ENCODE data around the gene NFATC1.
"Not testable (repeated sequence)": the region's sequence is repeated elsewhere in the genome, so short reads cannot be mapped to it uniquely, and the experiment has no call there.

The NFATC1 gene

GRCh38 chr18:79478484-79479115, 82.9 kb downstream of the NFATC1 start:
- Histone ChIP-seq H3K36me3 (ENCODE audit: control insufficient read depth in 5 of 5, insufficient read depth in 5 of 5, low read length in 5 of 5) (peaks cover 0 to 48% (median 24%) of the 10 kb centered on the region in 5 donors), H3K27ac (ENCODE audit: low read depth, low read length) (no peak overlapping the region), H3K27me3 (ENCODE audit: control insufficient read depth in 5 of 5, insufficient read depth in 4 of 5, low read length in 5 of 5) (peaks cover 0 to 20% (median 0%) of the 10 kb centered on the region in 5 donors), H3K9ac (ENCODE audit: low read length in 5 of 5) (no peak overlapping the region), H3K4me3 (ENCODE audit: low read depth in 1 of 5, low read length in 5 of 5) (no peak overlapping the region), H3K4me1 (ENCODE audit: control insufficient read depth in 5 of 5, insufficient read depth in 5 of 5, low read length in 5 of 5) (peaks cover 0 to 24% (median 0%) of the 10 kb centered on the region in 5 donors), H3K9me3 (ENCODE audit: control insufficient read depth in 5 of 5, low read length in 5 of 5) (peaks cover 0 to 12% (median 2%) of the 10 kb centered on the region in 5 donors)

GRCh38 chr18:79479116-79479760, 83.5 kb downstream of the NFATC1 start:
- peaks cover 0 to 11% (median 2%) of the 10 kb centered on the region in 5 donors for H3K9me3 ChIP-seq (ENCODE audit: control insufficient read depth in 5 of 5, low read length in 5 of 5)
- H3K4me1 ChIP-seq (ENCODE audit: control insufficient read depth in 5 of 5, insufficient read depth in 5 of 5, low read length in 5 of 5) = peaks cover 0 to 18% (median 0%) of the 10 kb centered on the region in 5 donors
- no peak overlapping the region for H3K27ac ChIP-seq (ENCODE audit: low read depth, low read length)
- H3K36me3 ChIP-seq (ENCODE audit: control insufficient read depth in 5 of 5, insufficient read depth in 5 of 5, low read length in 5 of 5) = peaks cover 0 to 50% (median 23%) of the 10 kb centered on the region in 5 donors
- peaks cover 0 to 13% (median 0%) of the 10 kb centered on the region in 5 donors for H3K27me3 ChIP-seq (ENCODE audit: control insufficient read depth in 5 of 5, insufficient read depth in 4 of 5, low read length in 5 of 5)
- H3K4me3 ChIP-seq (ENCODE audit: low read depth in 1 of 5, low read length in 5 of 5) = no peak overlapping the region
- H3K9ac ChIP-seq (ENCODE audit: low read length in 5 of 5) = no peak overlapping the region

GRCh38 chr18:79479761-79480161, 84.0 kb downstream of the NFATC1 start:
- Histone ChIP-seq H3K9ac (ENCODE audit: low read length in 5 of 5) (no peak overlapping the region), H3K27me3 (ENCODE audit: control insufficient read depth in 5 of 5, insufficient read depth in 4 of 5, low read length in 5 of 5) (peaks cover 0 to 8% (median 0%) of the 10 kb centered on the region in 5 donors), H3K4me3 (ENCODE audit: low read depth in 1 of 5, low read length in 5 of 5) (no peak overlapping the region), H3K4me1 (ENCODE audit: control insufficient read depth in 5 of 5, insufficient read depth in 5 of 5, low read length in 5 of 5) (peaks cover 0 to 13% (median 1%) of the 10 kb centered on the region in 5 donors), H3K36me3 (ENCODE audit: control insufficient read depth in 5 of 5, insufficient read depth in 5 of 5, low read length in 5 of 5) (peaks cover 0 to 55% (median 21%) of the 10 kb centered on the region in 5 donors), H3K9me3 (ENCODE audit: control insufficient read depth in 5 of 5, low read length in 5 of 5) (peaks cover 0 to 7% (median 2%) of the 10 kb centered on the region in 5 donors), H3K27ac (ENCODE audit: low read depth, low read length) (no peak overlapping the region)

- no peak overlapping the region for H3K4me3 ChIP-seq (ENCODE audit: low read depth in 1 of 5, low read length in 5 of 5)
- H3K4me1 ChIP-seq (ENCODE audit: control insufficient read depth in 5 of 5, insufficient read depth in 5 of 5, low read length in 5 of 5) = peaks cover 6 to 9% (median 6%) of the 10 kb centered on the region in 5 donors
- H3K27ac ChIP-seq (ENCODE audit: low read depth, low read length) = no peak overlapping the region
- H3K9ac ChIP-seq (ENCODE audit: low read length in 5 of 5) = no peak overlapping the region
- peaks cover 0 to under 1% (median 0%) of the 10 kb centered on the region in 5 donors for H3K9me3 ChIP-seq (ENCODE audit: control insufficient read depth in 5 of 5, low read length in 5 of 5)
- peaks cover 0 to 56% (median 16%) of the 10 kb centered on the region in 5 donors for H3K36me3 ChIP-seq (ENCODE audit: control insufficient read depth in 5 of 5, insufficient read depth in 5 of 5, low read length in 5 of 5)
- H3K27me3 ChIP-seq (ENCODE audit: control insufficient read depth in 5 of 5, insufficient read depth in 4 of 5, low read length in 5 of 5) = peaks cover 0 to 2% (median 0%) of the 10 kb centered on the region in 5 donors
Measured at GRCh38 chr18:79480171-79481045, 84.7 kb downstream of the NFATC1 start.

- no peak overlapping the region for H3K27ac ChIP-seq (ENCODE audit: low read depth, low read length)
- no peaks in the 10 kb centered on the region for H3K9me3 ChIP-seq (ENCODE audit: control insufficient read depth in 5 of 5, low read length in 5 of 5)
- H3K4me1 ChIP-seq (ENCODE audit: control insufficient read depth in 5 of 5, insufficient read depth in 5 of 5, low read length in 5 of 5) = peaks cover 7 to 15% (median 14%) of the 10 kb centered on the region in 5 donors
- H3K4me3 ChIP-seq (ENCODE audit: low read depth in 1 of 5, low read length in 5 of 5) = no peak overlapping the region
- H3K9ac ChIP-seq (ENCODE audit: low read length in 5 of 5) = no peak overlapping the region
- H3K36me3 ChIP-seq (ENCODE audit: control insufficient read depth in 5 of 5, insufficient read depth in 5 of 5, low read length in 5 of 5) = peaks cover 0 to 57% (median 17%) of the 10 kb centered on the region in 5 donors
- no peaks in the 10 kb centered on the region for H3K27me3 ChIP-seq (ENCODE audit: control insufficient read depth in 5 of 5, insufficient read depth in 4 of 5, low read length in 5 of 5)
Measured at GRCh38 chr18:79481046-79481790, 85.5 kb downstream of the NFATC1 start.

GRCh38 chr18:79483393-79483792, 87.7 kb downstream of the NFATC1 start:
- H3K27ac ChIP-seq (ENCODE audit: low read depth, low read length); H3K9me3 ChIP-seq (ENCODE audit: control insufficient read depth in 5 of 5, low read length in 5 of 5); H3K4me3 ChIP-seq (ENCODE audit: low read depth in 1 of 5, low read length in 5 of 5); H3K27me3 ChIP-seq (ENCODE audit: control insufficient read depth in 5 of 5, insufficient read depth in 4 of 5, low read length in 5 of 5); H3K9ac ChIP-seq (ENCODE audit: low read length in 5 of 5): not testable (repeated sequence)
- H3K4me1 ChIP-seq (ENCODE audit: control insufficient read depth in 5 of 5, insufficient read depth in 5 of 5, low read length in 5 of 5) = peaks cover 2 to 25% (median 19%) of the 10 kb centered on the region in 5 donors
- peaks cover 0 to 62% (median 27%) of the 10 kb centered on the region in 5 donors for H3K36me3 ChIP-seq (ENCODE audit: control insufficient read depth in 5 of 5, insufficient read depth in 5 of 5, low read length in 5 of 5)

- Histone ChIP-seq H3K4me3 (ENCODE audit: low read depth in 1 of 5, low read length in 5 of 5) (no peak overlapping the region), H3K27ac (ENCODE audit: low read depth, low read length) (no peak overlapping the region), H3K9me3 (ENCODE audit: control insufficient read depth in 5 of 5, low read length in 5 of 5) (no peaks in the 10 kb centered on the region), H3K27me3 (ENCODE audit: control insufficient read depth in 5 of 5, insufficient read depth in 4 of 5, low read length in 5 of 5) (no peaks in the 10 kb centered on the region), H3K4me1 (ENCODE audit: control insufficient read depth in 5 of 5, insufficient read depth in 5 of 5, low read length in 5 of 5) (peaks cover 2 to 25% (median 19%) of the 10 kb centered on the region in 5 donors), H3K36me3 (ENCODE audit: control insufficient read depth in 5 of 5, insufficient read depth in 5 of 5, low read length in 5 of 5) (peaks cover 0 to 63% (median 30%) of the 10 kb centered on the region in 5 donors), H3K9ac (ENCODE audit: low read length in 5 of 5) (no peak overlapping the region)
Measured at GRCh38 chr18:79483971-79484491, 88.3 kb downstream of the NFATC1 start.

- Histone ChIP-seq H3K4me1 (ENCODE audit: control insufficient read depth in 5 of 5, insufficient read depth in 5 of 5, low read length in 5 of 5) (peaks cover 2 to 25% (median 19%) of the 10 kb centered on the region in 5 donors), H3K36me3 (ENCODE audit: control insufficient read depth in 5 of 5, insufficient read depth in 5 of 5, low read length in 5 of 5) (peaks cover 0 to 63% (median 32%) of the 10 kb centered on the region in 5 donors), H3K27ac (ENCODE audit: low read depth, low read length) (no peak overlapping the region), H3K9me3 (ENCODE audit: control insufficient read depth in 5 of 5, low read length in 5 of 5) (no peaks in the 10 kb centered on the region), H3K4me3 (ENCODE audit: low read depth in 1 of 5, low read length in 5 of 5) (peak overlapping the region in 1 of 5 donors; percentile 34), H3K27me3 (ENCODE audit: control insufficient read depth in 5 of 5, insufficient read depth in 4 of 5, low read length in 5 of 5) (no peaks in the 10 kb centered on the region), H3K9ac (ENCODE audit: low read length in 5 of 5) (no peak overlapping the region)
Measured at GRCh38 chr18:79484661-79485621, 89.2 kb downstream of the NFATC1 start.

Measured in subcutaneous abdominal adipose tissue (tissue), 5 donors.